Body of pancreas (tissue), 4 donors: Measurements from ENCODE around the gene OR1S1.

Experiments
- POLR2A ChIP-seq, 3 donors: fragments of 450-650 bp; IDR thresholded peaks; one replicate each; pipeline ENCODE4 v1.6.1; 2016; ENCODE audit warnings: antibody characterized with exemption in 3 of 3, mild to moderate bottlenecking in 2 of 3
- TF ChIP-seq, protein P1 (sequence below), 7 experiments: fragments of 450-650 bp in 4 of 7; fragments of 200-600 bp in 3 of 7; sonication (generic) in 3 of 7; IDR thresholded peaks; one replicate each; pipeline ENCODE4 v1.5.1; 2016 to 2019; ENCODE audit warnings: antibody characterized with exemption in 7 of 7

DNA sequence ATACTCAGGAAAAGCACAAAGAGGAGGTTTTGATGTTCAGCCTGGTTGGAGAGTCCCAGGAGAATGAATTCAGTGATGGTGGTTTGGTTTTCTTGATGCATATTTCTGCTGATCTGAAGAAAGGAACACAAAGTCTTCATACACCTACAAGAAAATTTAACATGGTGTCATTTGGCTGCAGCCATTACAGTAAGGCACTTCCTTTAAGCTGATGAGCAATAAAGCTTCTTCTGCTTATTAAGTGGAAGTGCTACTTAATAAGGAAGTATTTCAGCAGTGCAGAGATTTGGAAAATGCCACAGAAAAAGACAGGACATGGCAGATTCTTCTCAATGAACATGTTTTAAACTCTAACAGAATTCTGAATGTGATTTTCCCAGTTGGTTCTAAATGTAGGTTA lies 8.5 kb upstream of the OR1S1 start, which contains the start of gene OR1S2:
- no peak for TF ChIP-seq POLR2A (IDR thresholded peaks at IDR 0.05)
- TF ChIP-seq, protein P1, sequence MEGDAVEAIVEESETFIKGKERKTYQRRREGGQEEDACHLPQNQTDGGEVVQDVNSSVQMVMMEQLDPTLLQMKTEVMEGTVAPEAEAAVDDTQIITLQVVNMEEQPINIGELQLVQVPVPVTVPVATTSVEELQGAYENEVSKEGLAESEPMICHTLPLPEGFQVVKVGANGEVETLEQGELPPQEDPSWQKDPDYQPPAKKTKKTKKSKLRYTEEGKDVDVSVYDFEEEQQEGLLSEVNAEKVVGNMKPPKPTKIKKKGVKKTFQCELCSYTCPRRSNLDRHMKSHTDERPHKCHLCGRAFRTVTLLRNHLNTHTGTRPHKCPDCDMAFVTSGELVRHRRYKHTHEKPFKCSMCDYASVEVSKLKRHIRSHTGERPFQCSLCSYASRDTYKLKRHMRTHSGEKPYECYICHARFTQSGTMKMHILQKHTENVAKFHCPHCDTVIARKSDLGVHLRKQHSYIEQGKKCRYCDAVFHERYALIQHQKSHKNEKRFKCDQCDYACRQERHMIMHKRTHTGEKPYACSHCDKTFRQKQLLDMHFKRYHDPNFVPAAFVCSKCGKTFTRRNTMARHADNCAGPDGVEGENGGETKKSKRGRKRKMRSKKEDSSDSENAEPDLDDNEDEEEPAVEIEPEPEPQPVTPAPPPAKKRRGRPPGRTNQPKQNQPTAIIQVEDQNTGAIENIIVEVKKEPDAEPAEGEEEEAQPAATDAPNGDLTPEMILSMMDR (IDR thresholded peaks at IDR 0.05), result no peak
